Measurements from ENCODE around the gene PEX5L. TPM values are rescaled to one million over a fixed set of nuclear protein-coding genes. Genes with fewer than 3 reads are reported as not detected.
"Not testable (repeated sequence)": the region's sequence is repeated elsewhere in the genome, so short reads cannot be mapped to it uniquely, and the experiment has no call there.

PEX5L gene
- total RNA-seq, 1 donor from 2014 or later, result 1.0 TPM

- Mint-ChIP-seq H3K27ac (no peak overlapping the region), H3K27me3 (no peaks in the 10 kb centered on the region), H3K36me3 (ENCODE audit: insufficient read depth) (no peaks in the 10 kb centered on the region), H3K4me3 (ENCODE audit: low read depth) (no peak overlapping the region), H3K9me3 (ENCODE audit: low read depth) (no peaks in the 10 kb centered on the region), H3K4me1 (ENCODE audit: low read depth) (peaks cover 10% of the 10 kb centered on the region)
- no peak for TF ChIP-seq CTCF (IDR thresholded peaks at IDR 0.05; ENCODE audit: unreplicated experiment)
- DNase-seq (ENCODE audit: low spot score, unreplicated experiment), result no peak
Observed at GRCh38 chr3:179796421-179796820, 240.3 kb downstream of the PEX5L start.

GRCh38 chr3:179794355-179794754 lies 242.4 kb downstream of the PEX5L start:
- H3K27me3 Mint-ChIP-seq, result no peaks in the 10 kb centered on the region
- no peaks in the 10 kb centered on the region for H3K36me3 Mint-ChIP-seq (ENCODE audit: insufficient read depth)
- TF ChIP-seq CTCF (IDR thresholded peaks at IDR 0.05; ENCODE audit: unreplicated experiment), result no peak
- DNase-seq (ENCODE audit: low spot score, unreplicated experiment), result no peak
- peaks cover 10% of the 10 kb centered on the region for H3K4me1 Mint-ChIP-seq (ENCODE audit: low read depth)
- H3K9me3 Mint-ChIP-seq (ENCODE audit: low read depth), result no peaks in the 10 kb centered on the region
- no peak overlapping the region for H3K27ac Mint-ChIP-seq
- H3K4me3 Mint-ChIP-seq (ENCODE audit: low read depth), result no peak overlapping the region

DNA sequence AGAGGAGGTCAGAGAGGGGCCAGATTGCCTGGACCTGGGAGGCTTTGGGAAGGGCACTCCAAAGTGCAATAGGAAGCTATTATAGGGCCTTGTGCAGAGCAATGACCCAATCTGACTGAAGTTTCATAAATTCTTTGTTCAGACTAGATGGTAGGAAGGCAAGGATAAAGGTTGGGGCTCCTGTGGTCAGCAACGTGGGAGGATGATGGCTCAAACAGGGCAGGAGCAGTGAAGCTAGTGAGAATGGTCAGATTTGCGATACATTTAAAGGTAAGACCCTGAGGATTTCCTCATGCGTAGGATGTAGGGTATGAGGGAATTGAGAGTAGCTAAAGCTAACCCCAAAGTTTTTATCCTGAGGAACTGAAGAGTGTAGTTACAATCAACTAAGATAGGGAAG lies 244.9 kb downstream of the PEX5L start:
- H3K4me3 Mint-ChIP-seq (ENCODE audit: low read depth), result no peak overlapping the region
- no peak overlapping the region for H3K27ac Mint-ChIP-seq
- H3K27me3 Mint-ChIP-seq, result no peaks in the 10 kb centered on the region
- no peak for DNase-seq (ENCODE audit: low spot score, unreplicated experiment)
- no peaks in the 10 kb centered on the region for H3K9me3 Mint-ChIP-seq (ENCODE audit: low read depth)
- peaks cover 2% of the 10 kb centered on the region for H3K36me3 Mint-ChIP-seq (ENCODE audit: insufficient read depth)
- no peak for TF ChIP-seq CTCF (IDR thresholded peaks at IDR 0.05; ENCODE audit: unreplicated experiment)
- H3K4me1 Mint-ChIP-seq (ENCODE audit: low read depth), result peaks cover 5% of the 10 kb centered on the region

GRCh38 chr3:179788996-179789395 lies 247.7 kb downstream of the PEX5L start:
- TF ChIP-seq CTCF (IDR thresholded peaks at IDR 0.05; ENCODE audit: unreplicated experiment), result no peak
- H3K27ac Mint-ChIP-seq, result no peak overlapping the region
- no peaks in the 10 kb centered on the region for H3K27me3 Mint-ChIP-seq
- no peak overlapping the region for H3K4me3 Mint-ChIP-seq (ENCODE audit: low read depth)
- H3K36me3 Mint-ChIP-seq (ENCODE audit: insufficient read depth), result peaks cover 2% of the 10 kb centered on the region
- no peak for DNase-seq (ENCODE audit: low spot score, unreplicated experiment)
- H3K4me1 Mint-ChIP-seq (ENCODE audit: low read depth), result no peaks in the 10 kb centered on the region
- no peaks in the 10 kb centered on the region for H3K9me3 Mint-ChIP-seq (ENCODE audit: low read depth)

GRCh38 chr3:179782841-179783240 lies 253.9 kb downstream of the PEX5L start:
- not testable (repeated sequence) for H3K27me3 Mint-ChIP-seq; DNase-seq (ENCODE audit: low spot score, unreplicated experiment); H3K4me1 Mint-ChIP-seq (ENCODE audit: low read depth); H3K4me3 Mint-ChIP-seq (ENCODE audit: low read depth); H3K27ac Mint-ChIP-seq; H3K9me3 Mint-ChIP-seq (ENCODE audit: low read depth)
- peaks cover 20% of the 10 kb centered on the region for H3K36me3 Mint-ChIP-seq (ENCODE audit: insufficient read depth)

DNA sequence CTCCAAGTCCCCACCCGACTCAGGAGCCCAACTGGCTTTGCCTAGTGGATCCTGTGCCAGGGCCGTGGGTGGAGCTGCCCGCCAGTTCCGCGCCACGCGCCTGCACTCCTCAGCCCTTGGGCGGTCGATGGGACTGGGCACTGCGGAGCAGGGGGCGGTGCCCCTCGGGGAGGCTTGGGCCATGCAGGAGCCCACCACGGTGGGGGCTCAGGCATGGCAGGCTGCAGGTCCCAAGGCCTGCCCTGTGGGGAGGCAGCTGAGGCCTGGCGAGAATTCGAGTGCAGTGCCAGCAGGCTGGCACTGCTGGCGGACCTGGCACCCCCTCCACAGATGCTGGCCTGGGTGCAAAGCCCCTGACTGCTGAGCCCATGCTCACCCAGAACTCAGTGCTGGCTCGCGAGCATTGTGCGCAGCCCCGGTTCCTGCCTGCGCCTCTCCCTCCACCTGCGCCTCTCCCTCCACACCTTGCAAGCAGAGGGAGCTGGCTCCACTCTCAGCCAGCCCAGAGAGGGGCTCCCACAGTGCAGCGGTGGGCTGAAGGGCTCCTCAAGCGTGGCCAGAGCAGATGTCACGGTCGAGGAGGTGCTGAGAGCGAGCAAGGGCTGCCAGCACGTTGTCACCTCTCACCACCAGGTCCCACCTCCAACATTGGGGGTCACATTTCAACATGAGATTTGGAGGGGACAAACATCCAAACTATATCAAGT lies 261.2 kb downstream of the PEX5L start:
- Mint-ChIP-seq H3K4me1 (ENCODE audit: low read depth) (peaks cover 3% of the 10 kb centered on the region), H3K36me3 (ENCODE audit: insufficient read depth) (peaks cover 30% of the 10 kb centered on the region)

More for the DNA sequence above, 261.2 kb downstream of the PEX5L start:
- Mint-ChIP-seq H3K27me3 (no peaks in the 10 kb centered on the region), H3K9me3 (ENCODE audit: low read depth) (peaks cover 14% of the 10 kb centered on the region), H3K4me3 (ENCODE audit: low read depth) (no peak overlapping the region), H3K27ac (no peak overlapping the region)
- no peak for DNase-seq (ENCODE audit: low spot score, unreplicated experiment)
- TF ChIP-seq CTCF (IDR thresholded peaks at IDR 0.05; ENCODE audit: unreplicated experiment), result no peak

Measured in progenitor cell of endocrine pancreas (in vitro differentiated cells).